Fibroblast of lung (primary cell): ENCODE results near the gene TTC1. TPM values are rescaled to one million over a fixed set of nuclear protein-coding genes. Genes with fewer than 3 reads are reported as not detected.

Source experiments
- DNase-seq, 2 donors: peaks; one replicate each; pipeline versions ENCODE4 v3.0.0 to v3.0.0-alpha.2; 2010; ENCODE audit warnings: low read depth in 2 of 2
- H2AFZ ChIP-seq: 2 replicates; pipeline ENCODE4 v1.5.1; 2012; ENCODE audit warnings: low read length, control low read depth, inconsistent platforms
- H3K27ac ChIP-seq: 2 replicates; pipeline ENCODE4 v1.5.1; 2011; ENCODE audit warnings: low read length, control low read depth; ENCODE audit not compliant: insufficient read depth
- H3K27me3 ChIP-seq: 2 replicates; pipeline ENCODE4 v1.5.1; 2011; ENCODE audit warnings: mild to moderate bottlenecking, low read length; ENCODE audit not compliant: control insufficient read depth, insufficient read depth
- H3K36me3 ChIP-seq: 2 replicates; pipeline ENCODE4 v1.5.1; 2011; ENCODE audit warnings: low read length; ENCODE audit not compliant: control insufficient read depth, insufficient read depth
- H3K4me1 ChIP-seq: 2 replicates; pipeline ENCODE4 v1.5.1; 2011; ENCODE audit warnings: low read length; ENCODE audit not compliant: control insufficient read depth, insufficient read depth; ENCODE audit errors: extremely low read depth
- H3K4me2 ChIP-seq: 2 replicates; pipeline ENCODE4 v1.5.1; 2011; ENCODE audit warnings: low read length, control low read depth; ENCODE audit not compliant: insufficient read depth; ENCODE audit errors: extremely low read depth
- H3K4me3 ChIP-seq, 4 experiments: fragments of 200-600 bp in 1 of 4; sonication (generic) in 1 of 4; replicated peaks in 1 of 4; 2 replicates each; pipeline ENCODE4 v1.5.1; 2011 to 2016; ENCODE audit warnings: low read length in 4 of 4, low read depth in 3 of 4, mild to moderate bottlenecking in 3 of 4, control low read depth in 2 of 4, inconsistent platforms in 1 of 4, mixed read lengths in 1 of 4; ENCODE audit not compliant: insufficient read depth in 1 of 4; ENCODE audit errors: control extremely low read depth in 1 of 4
- H3K79me2 ChIP-seq: 2 replicates; pipeline ENCODE4 v1.5.1; 2012; ENCODE audit warnings: mild to moderate bottlenecking, low read length, inconsistent platforms; ENCODE audit not compliant: control insufficient read depth, insufficient read depth
- H3K9ac ChIP-seq: 2 replicates; pipeline ENCODE4 v1.5.1; 2011; ENCODE audit warnings: mild to moderate bottlenecking, low read length, control low read depth; ENCODE audit not compliant: insufficient read depth
- H3K9me3 ChIP-seq: 2 replicates; pipeline ENCODE4 v1.5.1; 2012; ENCODE audit warnings: low read depth, low read length; ENCODE audit not compliant: control insufficient read depth, insufficient read depth
- H4K20me1 ChIP-seq: 2 replicates; pipeline ENCODE4 v1.5.1; 2011; ENCODE audit warnings: low read length; ENCODE audit not compliant: control insufficient read depth, insufficient read depth; ENCODE audit errors: extremely low read depth
- EZH2 ChIP-seq: IDR thresholded peaks from 2 replicates; pipeline ENCODE4 v1.5.1; 2012; ENCODE audit warnings: low read length, control low read depth, mild to moderate bottlenecking; ENCODE audit errors: missing control alignments
- polyA plus RNA-seq, 2 donors: library from polyadenylated mRNA; depleted of rRNA in 1 of 2; stranded (reverse) in 1 of 2; unstranded in 1 of 2; fragments of >200 nt; gene quantifications; 2 replicates each; pipeline ENCODE4 v1.2.1, GENCODE V29; 2011 to 2012; ENCODE audit warnings: missing spikeins in 1 of 2
- total RNA-seq: library from RNA; depleted of rRNA; stranded (reverse); fragments of >200 nt; gene quantifications from 2 replicates; pipeline ENCODE4 v1.2.1, GENCODE V29; 2014
- TF ChIP-seq, protein P1 (sequence below), 2 donors: IDR thresholded peaks in 1 of 2; conservative IDR thresholded peaks in 1 of 2; 1 replicate in 1 of 2; 2 replicates in 1 of 2; pipeline ENCODE4 v1.5.1; 2011 to 2012; ENCODE audit warnings: low read length in 2 of 2, control low read depth in 1 of 2, inconsistent platforms in 1 of 2, low read depth in 1 of 2, mild to moderate bottlenecking in 1 of 2

Gene TTC1
- total and polyA plus RNA-seq, 2 donors (not counting 1 experiment from before 2014, with no cell fraction given) = 41.6 to 63.7 TPM

DNA sequence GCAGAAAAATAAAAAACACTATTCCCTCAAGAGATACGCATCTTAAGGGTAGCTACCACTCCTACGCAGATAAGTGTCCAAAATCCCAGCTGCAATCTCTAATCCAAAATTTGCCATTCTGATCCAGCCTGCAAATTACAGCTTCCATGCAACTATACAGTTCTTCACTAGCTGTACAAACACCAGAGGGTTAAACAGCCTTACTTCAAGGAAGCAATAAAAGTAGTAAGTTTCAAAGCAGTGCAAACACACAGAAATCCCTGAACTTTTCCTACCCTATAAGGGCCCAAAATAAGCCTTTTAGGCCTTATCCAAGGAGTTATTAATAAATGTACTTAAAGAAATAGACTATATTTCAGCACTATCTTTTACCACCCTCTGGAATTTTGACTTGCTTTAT lies 70.8 kb downstream of the TTC1 start:
- H4K20me1 ChIP-seq = no peaks in the 10 kb centered on the region
- H3K27me3 ChIP-seq = no peaks in the 10 kb centered on the region
- H3K27ac ChIP-seq = no peak overlapping the region
- no peak overlapping the region for H3K4me3 ChIP-seq
- no peak overlapping the region for H3K9ac ChIP-seq
- no peaks in the 10 kb centered on the region for H3K79me2 ChIP-seq
- peaks cover 2% of the 10 kb centered on the region for H3K36me3 ChIP-seq
- H3K4me2 ChIP-seq = no peak overlapping the region
- TF ChIP-seq, protein P1, sequence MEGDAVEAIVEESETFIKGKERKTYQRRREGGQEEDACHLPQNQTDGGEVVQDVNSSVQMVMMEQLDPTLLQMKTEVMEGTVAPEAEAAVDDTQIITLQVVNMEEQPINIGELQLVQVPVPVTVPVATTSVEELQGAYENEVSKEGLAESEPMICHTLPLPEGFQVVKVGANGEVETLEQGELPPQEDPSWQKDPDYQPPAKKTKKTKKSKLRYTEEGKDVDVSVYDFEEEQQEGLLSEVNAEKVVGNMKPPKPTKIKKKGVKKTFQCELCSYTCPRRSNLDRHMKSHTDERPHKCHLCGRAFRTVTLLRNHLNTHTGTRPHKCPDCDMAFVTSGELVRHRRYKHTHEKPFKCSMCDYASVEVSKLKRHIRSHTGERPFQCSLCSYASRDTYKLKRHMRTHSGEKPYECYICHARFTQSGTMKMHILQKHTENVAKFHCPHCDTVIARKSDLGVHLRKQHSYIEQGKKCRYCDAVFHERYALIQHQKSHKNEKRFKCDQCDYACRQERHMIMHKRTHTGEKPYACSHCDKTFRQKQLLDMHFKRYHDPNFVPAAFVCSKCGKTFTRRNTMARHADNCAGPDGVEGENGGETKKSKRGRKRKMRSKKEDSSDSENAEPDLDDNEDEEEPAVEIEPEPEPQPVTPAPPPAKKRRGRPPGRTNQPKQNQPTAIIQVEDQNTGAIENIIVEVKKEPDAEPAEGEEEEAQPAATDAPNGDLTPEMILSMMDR (conservative IDR thresholded peaks at IDR 0.05 in 1 of 2, IDR thresholded peaks at IDR 0.05 in 1 of 2; ENCODE audit: low read depth in 1 of 2, low read length in 2 of 2) = no peak
- no peak for TF ChIP-seq EZH2
- H3K9me3 ChIP-seq = no peaks in the 10 kb centered on the region
- H2AFZ ChIP-seq = no peak overlapping the region
- no peak for DNase-seq
- H3K4me1 ChIP-seq = peaks cover 11% of the 10 kb centered on the region

DNA sequence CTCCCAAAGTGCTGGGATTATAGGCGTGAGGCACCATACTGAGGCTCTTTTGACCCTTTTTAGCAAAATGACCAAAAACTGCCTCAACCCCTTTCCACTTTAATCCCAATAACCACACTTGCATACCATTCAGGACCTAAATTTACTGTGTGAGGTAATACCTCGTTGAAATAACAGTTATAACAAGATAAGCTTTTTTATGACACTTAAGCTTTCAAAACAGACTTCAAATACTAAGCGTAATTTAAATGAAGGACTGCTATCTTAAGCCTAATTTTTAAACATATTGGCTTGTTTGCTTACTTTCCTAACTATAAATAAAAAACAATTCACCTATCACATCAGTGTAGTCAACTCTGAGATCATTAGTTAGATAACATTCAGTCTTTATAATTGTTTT lies 72.6 kb downstream of the TTC1 start:
- Histone ChIP-seq H3K4me2 (no peak overlapping the region), H3K36me3 (peaks cover 2% of the 10 kb centered on the region), H3K9ac (no peak overlapping the region), H4K20me1 (no peaks in the 10 kb centered on the region), H3K27me3 (no peaks in the 10 kb centered on the region), H3K9me3 (no peaks in the 10 kb centered on the region), H3K4me1 (peaks cover 11% of the 10 kb centered on the region), H2AFZ (no peak overlapping the region), H3K27ac (no peak overlapping the region), H3K4me3 (no peak overlapping the region), H3K79me2 (no peaks in the 10 kb centered on the region)
- no peak for DNase-seq
- no peak for TF ChIP-seq EZH2

DNA sequence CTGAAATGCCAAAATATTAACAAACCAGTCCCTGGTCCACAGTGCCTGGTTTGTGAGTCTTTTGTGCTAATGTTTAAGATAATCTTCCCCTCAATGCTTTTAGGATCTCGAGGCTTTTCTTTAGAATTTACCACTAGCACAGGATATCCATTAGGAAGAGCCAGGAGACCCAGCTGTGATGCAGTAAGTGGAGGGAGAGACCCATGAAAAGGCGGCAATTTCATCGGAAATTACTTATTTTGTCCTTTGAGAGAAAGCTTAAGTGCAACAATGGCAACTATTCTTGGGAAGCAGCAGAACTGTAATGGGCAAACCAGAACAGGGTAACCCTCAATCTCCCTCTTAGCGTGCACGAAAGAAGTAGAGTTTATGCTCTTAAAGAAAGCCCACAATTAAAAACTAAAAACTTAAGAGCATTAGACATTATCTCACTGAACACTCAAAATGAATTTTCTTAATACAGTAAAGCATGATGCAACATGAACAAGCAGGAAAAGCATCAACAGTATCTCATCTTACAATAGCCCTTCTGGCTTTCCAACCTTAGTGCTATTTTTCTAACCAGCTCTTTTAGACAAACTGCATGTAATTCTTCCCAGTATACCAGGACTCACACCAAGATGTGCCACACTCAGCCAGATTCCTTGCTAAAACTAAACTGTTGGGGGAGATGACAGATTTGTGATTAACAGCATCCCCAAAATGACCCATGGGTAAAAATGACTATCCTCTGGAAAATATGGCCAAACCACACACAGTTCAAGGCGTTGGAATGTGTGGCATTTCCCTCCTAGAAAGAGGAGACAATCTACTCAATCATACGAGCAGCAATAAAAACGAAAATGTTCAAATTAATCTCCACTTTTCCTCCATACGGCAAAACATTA lies 73.9 kb downstream of the TTC1 start:
- TF ChIP-seq, protein P1 (conservative IDR thresholded peaks at IDR 0.05 in 1 of 2, IDR thresholded peaks at IDR 0.05 in 1 of 2; ENCODE audit: low read depth in 1 of 2, low read length in 2 of 2) = no peak
- TF ChIP-seq EZH2 = no peak
- Histone ChIP-seq H3K27me3 (no peaks in the 10 kb centered on the region), H3K27ac (peak overlapping the region; percentile 57), H3K79me2 (no peaks in the 10 kb centered on the region), H3K4me2 (peak overlapping the region; percentile 85), H3K4me3 (peak overlapping the region in 2 of 4 experiments; percentile 7 to 9), H3K36me3 (peaks cover 2% of the 10 kb centered on the region), H3K9ac (no peak overlapping the region), H3K9me3 (no peaks in the 10 kb centered on the region), H2AFZ (no peak overlapping the region), H3K4me1 (peaks cover 11% of the 10 kb centered on the region), H4K20me1 (no peaks in the 10 kb centered on the region)
- peak; percentile 73 to 94 for DNase-seq
